ENCODE measurements around the gene TSKS.

The TSKS gene, protein sequence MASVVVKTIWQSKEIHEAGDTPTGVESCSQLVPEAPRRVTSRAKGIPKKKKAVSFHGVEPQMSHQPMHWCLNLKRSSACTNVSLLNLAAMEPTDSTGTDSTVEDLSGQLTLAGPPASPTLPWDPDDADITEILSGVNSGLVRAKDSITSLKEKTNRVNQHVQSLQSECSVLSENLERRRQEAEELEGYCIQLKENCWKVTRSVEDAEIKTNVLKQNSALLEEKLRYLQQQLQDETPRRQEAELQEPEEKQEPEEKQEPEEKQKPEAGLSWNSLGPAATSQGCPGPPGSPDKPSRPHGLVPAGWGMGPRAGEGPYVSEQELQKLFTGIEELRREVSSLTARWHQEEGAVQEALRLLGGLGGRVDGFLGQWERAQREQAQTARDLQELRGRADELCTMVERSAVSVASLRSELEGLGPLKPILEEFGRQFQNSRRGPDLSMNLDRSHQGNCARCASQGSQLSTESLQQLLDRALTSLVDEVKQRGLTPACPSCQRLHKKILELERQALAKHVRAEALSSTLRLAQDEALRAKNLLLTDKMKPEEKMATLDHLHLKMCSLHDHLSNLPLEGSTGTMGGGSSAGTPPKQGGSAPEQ

GRCh38 chr19:49763230-49763629, at the start of gene TSKS:
Gene TSKS (minus strand): TSS chr19:49763306. CDS start chr19:49763247, 59 bp downstream.
- peaks cover 0 to 26% (median 17%) of the 10 kb centered on the region in 4 donors for H3K4me1 ChIP-seq
- H3K9me3 ChIP-seq, result no peaks in the 10 kb centered on the region
- no peaks in the 10 kb centered on the region for H3K27me3 ChIP-seq
- H3K27ac ChIP-seq, result peak within 1 kb of the TSS; percentile 28 to 66
- TF ChIP-seq, protein P1, sequence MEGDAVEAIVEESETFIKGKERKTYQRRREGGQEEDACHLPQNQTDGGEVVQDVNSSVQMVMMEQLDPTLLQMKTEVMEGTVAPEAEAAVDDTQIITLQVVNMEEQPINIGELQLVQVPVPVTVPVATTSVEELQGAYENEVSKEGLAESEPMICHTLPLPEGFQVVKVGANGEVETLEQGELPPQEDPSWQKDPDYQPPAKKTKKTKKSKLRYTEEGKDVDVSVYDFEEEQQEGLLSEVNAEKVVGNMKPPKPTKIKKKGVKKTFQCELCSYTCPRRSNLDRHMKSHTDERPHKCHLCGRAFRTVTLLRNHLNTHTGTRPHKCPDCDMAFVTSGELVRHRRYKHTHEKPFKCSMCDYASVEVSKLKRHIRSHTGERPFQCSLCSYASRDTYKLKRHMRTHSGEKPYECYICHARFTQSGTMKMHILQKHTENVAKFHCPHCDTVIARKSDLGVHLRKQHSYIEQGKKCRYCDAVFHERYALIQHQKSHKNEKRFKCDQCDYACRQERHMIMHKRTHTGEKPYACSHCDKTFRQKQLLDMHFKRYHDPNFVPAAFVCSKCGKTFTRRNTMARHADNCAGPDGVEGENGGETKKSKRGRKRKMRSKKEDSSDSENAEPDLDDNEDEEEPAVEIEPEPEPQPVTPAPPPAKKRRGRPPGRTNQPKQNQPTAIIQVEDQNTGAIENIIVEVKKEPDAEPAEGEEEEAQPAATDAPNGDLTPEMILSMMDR (IDR thresholded peaks at IDR 0.05), result no peak
- H3K4me3 ChIP-seq, result no peak within 1 kb of the TSS
- intact Hi-C loops (cut with DNase I; ENCODE audit: low total_unique reads), result loop anchor here (10.0 kb wide), 1 partner anchor 102 kb away; the partner anchor contains the start of gene PNKP
- DNase-seq, result no peak
- no peaks in the 10 kb centered on the region for H3K36me3 ChIP-seq

DNA sequence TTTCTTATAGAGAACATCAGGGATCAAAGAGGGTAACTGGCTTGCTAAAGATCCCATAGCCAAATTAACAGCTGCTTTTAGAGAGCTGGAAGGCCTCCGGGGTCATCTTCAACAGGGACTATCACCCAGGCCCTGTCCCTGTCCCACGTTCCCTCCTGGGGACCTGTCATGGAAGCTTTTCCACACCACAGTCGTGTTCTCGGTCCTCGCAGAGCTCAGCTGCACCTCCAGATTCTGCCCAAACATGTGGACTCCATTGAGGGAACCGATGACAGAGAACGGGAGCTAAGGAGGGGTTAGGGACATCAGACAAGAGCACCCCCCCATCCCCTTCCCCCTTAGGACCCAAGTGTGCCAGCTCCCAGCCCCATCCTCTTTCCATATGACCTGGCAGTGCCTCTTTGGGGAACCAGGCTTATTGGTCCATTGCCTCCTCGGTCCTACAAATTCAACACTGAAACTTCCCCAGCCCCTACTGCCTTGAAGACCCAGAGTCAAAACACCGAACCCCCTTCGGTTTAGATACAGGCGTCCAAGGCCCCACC, 49.4 kb upstream of the TSKS start:
- Histone ChIP-seq H3K27me3 (no peaks in the 10 kb centered on the region), H3K36me3 (peaks cover 0 to 4% (median 0%) of the 10 kb centered on the region in 3 donors), H3K9me3 (no peaks in the 10 kb centered on the region), H3K4me1 (peaks cover 0 to 44% (median 25%) of the 10 kb centered on the region in 4 donors), H3K4me3 (peak overlapping the region; percentile 59 to 73), H3K27ac (peak overlapping the region; percentile 89 to 91)
- TF ChIP-seq, protein P1 (IDR thresholded peaks at IDR 0.05), result no peak
- no peak for DNase-seq
- intact Hi-C loops (cut with DNase I; ENCODE audit: low total_unique reads), result no loop called here

DNA sequence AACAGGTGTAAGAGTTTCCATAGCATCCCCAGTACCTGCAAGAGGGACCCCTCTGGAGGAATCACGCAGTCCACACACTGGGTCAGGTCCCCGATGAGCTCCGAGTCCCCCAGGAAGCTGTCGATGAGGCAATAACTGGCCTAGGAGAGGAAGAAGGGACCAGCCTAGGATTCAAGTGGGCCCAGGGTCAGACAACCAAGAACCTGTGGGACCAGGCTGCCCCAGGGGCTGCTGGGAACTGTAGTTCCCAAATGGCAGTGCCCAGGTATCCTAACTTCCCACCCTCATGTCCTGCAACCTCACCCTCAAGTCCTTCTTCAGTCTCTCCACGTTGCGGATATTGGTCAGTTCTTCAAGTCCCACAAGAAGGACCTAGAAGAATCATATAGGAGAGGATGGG, 48.2 kb upstream of the TSKS start:
- intact Hi-C loops (cut with DNase I; ENCODE audit: low total_unique reads), result no loop called here
- Histone ChIP-seq H3K9me3 (no peaks in the 10 kb centered on the region), H3K36me3 (peaks cover 0 to 16% (median 4%) of the 10 kb centered on the region in 3 donors), H3K4me1 (peaks cover 0 to 36% (median 24%) of the 10 kb centered on the region in 4 donors), H3K27me3 (no peaks in the 10 kb centered on the region), H3K27ac (peak overlapping the region in 1 of 2 donors; percentile 1), H3K4me3 (no peak overlapping the region)
- TF ChIP-seq, protein P1 (IDR thresholded peaks at IDR 0.05), result no peak
- DNase-seq, result no peak

- H3K9me3 ChIP-seq, result no peaks in the 10 kb centered on the region
- H3K4me3 ChIP-seq, result peak overlapping the region; percentile 65 to 87
- peak overlapping the region; percentile 84 to 94 for H3K27ac ChIP-seq
- intact Hi-C loops (cut with DNase I; ENCODE audit: low total_unique reads), result loop anchor here (5.0 kb wide), 1 partner anchor 43 kb away; the partner anchor contains the start of gene AP2A1
- TF ChIP-seq, protein P1 (IDR thresholded peaks at IDR 0.05), result no peak
- no peaks in the 10 kb centered on the region for H3K27me3 ChIP-seq
- DNase-seq, result no peak
- peaks cover 0 to 36% (median 24%) of the 10 kb centered on the region in 4 donors for H3K4me1 ChIP-seq
- H3K36me3 ChIP-seq, result peaks cover 0 to 29% (median 13%) of the 10 kb centered on the region in 3 donors
These were observed 46.9 kb upstream of the TSKS start for GRCh38 chr19:49809941-49810389.

- intact Hi-C loops (cut with DNase I; ENCODE audit: low total_unique reads), result loop anchor here (5.0 kb wide), 1 partner anchor 42 kb away; the partner anchor contains the start of gene AP2A1
These were observed 46.2 kb upstream of the TSKS start for GRCh38 chr19:49809160-49809940.

More at GRCh38 chr19:49809160-49809940, 46.2 kb upstream of the TSKS start:
- H3K9me3 ChIP-seq, result no peaks in the 10 kb centered on the region
- TF ChIP-seq, protein P1 (IDR thresholded peaks at IDR 0.05), result peak in 1 of 2 experiments; percentile 23
- H3K27ac ChIP-seq, result peak overlapping the region; percentile 84 to 94
- no peaks in the 10 kb centered on the region for H3K27me3 ChIP-seq
- DNase-seq, result peak; percentile 66 to 82
- peaks cover 0 to 34% (median 24%) of the 10 kb centered on the region in 4 donors for H3K4me1 ChIP-seq
- H3K4me3 ChIP-seq, result peak overlapping the region; percentile 65 to 87
- H3K36me3 ChIP-seq, result peaks cover 0 to 36% (median 13%) of the 10 kb centered on the region in 3 donors
